C4-2B (cell line): ENCODE measurements around the gene TSHZ3.

Source experiments
- H3K27ac ChIP-seq: fragments of 450-650 bp; 2 replicates; pipeline ENCODE4 v1.5.1; 2017
- CTCF ChIP-seq: fragments of 450-650 bp; conservative IDR thresholded peaks from 2 replicates; pipeline ENCODE4 v1.5.1; 2017; ENCODE audit warnings: mild to moderate bottlenecking
- ZFX ChIP-seq: fragments of 450-650 bp; IDR thresholded peaks from 2 replicates; pipeline ENCODE4 v1.6.1; 2017

Gene TSHZ3

DNA sequence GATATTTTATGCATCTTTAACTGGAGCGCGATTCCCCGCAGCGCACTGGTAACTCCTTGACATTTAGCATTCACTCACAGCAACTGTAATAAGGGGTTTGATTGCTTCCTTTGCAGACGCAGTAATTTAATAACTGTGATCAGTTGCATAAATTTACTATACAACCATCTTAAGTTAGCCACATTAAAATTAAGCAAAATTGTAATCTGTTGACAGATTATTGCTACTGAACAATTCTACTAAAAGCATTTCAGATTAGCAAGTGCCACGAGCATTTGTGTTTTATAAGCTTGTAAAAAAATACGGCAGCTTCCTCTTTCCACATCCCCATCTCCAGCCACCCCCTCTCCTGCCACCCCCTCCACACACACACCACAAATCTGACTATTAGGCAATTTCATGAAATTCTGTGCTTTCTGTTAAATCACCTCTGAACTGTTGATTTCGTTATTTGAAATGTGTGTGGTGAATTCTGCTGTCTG lies 44.4 kb downstream of the TSHZ3 start:
- TF ChIP-seq CTCF = no peak
- no peak overlapping the region for H3K27ac ChIP-seq

GRCh38 chr19:31303262-31303815 lies 45.9 kb downstream of the TSHZ3 start:
- TF ChIP-seq ZFX (no peak), CTCF (no peak)
- H3K27ac ChIP-seq = no peak overlapping the region

DNA sequence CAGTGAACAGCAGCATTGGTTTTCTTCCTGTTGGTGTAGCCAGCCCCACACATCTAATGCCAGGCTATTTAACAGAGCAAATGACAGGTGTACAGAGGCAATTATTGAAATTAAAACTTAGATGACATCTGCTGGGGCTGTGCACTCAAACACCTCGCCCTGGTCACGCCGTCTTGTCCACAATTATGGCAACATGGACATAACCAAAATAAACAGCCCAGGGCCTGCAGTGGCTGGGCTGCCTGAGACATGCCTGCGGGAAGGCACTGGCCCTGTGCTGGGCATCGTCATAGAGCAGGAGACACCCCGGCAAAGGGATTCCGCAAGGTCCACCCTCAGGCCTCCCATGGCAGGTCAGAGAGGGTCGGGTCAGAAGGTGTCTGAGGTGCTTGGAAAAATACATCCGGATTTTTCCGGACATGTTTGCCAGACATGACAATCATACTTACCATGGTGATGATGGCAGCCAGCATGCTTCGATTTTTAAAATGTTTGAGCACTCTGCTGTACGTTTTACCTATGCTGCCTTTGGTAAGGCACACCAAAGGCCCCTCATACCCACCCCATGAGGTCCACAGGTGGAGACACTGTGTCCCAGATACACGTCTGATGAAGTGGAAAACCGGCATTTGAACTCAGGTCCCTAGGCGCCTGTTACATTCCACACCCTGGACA lies 47.8 kb downstream of the TSHZ3 start:
- TF ChIP-seq CTCF (no peak), ZFX (no peak)
- H3K27ac ChIP-seq = no peak overlapping the region

- H3K27ac ChIP-seq = no peak overlapping the region
- TF ChIP-seq CTCF = no peak
- TF ChIP-seq ZFX = no peak
Measured at GRCh38 chr19:31300422-31300821, 48.8 kb downstream of the TSHZ3 start.

DNA sequence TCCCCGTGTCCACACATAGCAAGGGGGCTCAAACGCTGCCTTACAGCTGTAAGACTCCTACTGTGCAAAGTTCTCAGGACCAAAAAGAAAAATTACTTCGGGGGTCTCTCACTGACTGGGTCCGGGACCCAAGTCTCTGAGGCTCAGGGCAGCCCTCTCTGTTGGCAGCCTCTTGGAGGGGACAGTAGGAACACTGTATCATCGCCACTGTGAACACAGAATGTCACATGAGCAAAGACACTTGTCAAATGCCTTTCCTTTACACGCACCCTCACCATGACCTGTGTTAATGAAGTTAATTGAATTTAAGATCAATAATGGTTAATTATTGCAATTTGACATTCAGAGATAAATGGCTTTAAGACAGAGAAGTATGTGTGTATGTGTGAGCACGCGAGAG lies 49.6 kb downstream of the TSHZ3 start:
- no peak overlapping the region for H3K27ac ChIP-seq
- TF ChIP-seq CTCF (no peak), ZFX (no peak)

GRCh38 chr19:31297991-31298390 lies 51.2 kb downstream of the TSHZ3 start:
- TF ChIP-seq CTCF (no peak), ZFX (no peak)
- H3K27ac ChIP-seq = no peak overlapping the region

DNA sequence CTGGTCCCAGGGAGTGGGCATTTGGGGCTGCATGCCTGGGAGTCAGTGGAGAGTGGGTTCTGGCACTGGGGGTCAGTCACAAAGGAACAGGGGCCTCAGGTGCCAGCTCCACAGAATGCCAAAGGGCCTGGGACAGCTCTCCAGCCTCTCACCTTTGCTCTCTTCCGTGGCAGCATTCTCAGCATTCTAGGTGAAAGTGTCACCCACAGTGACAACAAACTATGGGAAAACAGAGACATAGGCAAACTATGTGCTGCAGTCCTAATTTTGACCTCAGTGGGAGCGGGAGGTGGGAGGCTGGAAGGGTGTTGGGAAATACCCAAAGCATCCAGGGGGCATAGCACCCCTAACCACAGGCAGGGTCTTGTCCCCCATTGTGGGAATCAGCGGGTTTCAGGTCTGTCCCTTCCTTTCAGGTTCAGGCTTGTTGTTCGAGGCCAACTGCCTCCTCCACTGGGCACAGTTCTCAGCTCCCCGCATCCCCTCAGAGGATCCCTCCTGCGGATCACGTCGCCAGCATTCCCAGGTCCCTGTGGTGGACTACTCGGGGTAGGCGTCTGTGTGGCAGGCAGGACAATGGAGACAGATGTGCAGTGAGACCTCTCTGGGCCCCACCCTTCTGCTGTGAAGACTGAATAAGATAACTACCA lies 52.4 kb downstream of the TSHZ3 start:
- TF ChIP-seq CTCF (no peak), ZFX (no peak)
- H3K27ac ChIP-seq = no peak overlapping the region
